Mucosa of gallbladder (tissue), 1 donor: ENCODE results near the gene SUGCT. TPM values are rescaled to one million over a fixed set of nuclear protein-coding genes. Genes with fewer than 3 reads are reported as not detected.

Source experiments
- DNase-seq: peaks from one replicate; pipeline ENCODE4 v3.0.0-alpha.2; 2020; ENCODE audit warnings: low spot score
- total RNA-seq: library from RNA; stranded (reverse); gene quantifications from one replicate; pipeline ENCODE4 v1.2.1, GENCODE V29; 2021
- donor health status: DM: no; HTN: no; CAD: no.

Gene SUGCT
- total RNA-seq, 1 donor from 2014 or later, result 7.6 TPM

DNA sequence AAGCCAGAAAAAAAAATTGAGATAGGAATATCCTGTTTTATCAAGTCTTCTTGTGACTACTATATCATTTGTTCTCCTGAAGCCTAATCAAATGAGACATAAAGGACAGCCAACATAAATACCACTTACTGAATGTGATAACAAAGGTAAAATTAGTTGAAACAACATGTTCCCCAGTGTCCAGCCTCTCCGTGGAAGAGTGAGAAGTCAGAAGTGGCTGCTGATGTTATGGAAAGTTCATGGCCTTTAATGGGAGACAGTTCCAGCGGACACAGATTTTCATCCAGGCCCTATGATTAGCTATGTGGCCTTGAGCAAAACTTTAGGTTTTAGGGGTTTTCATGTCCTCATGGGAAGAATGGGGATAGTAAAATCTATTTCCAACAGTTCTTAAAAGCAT lies 724.3 kb downstream of the SUGCT start:
- no peak for DNase-seq

DNA sequence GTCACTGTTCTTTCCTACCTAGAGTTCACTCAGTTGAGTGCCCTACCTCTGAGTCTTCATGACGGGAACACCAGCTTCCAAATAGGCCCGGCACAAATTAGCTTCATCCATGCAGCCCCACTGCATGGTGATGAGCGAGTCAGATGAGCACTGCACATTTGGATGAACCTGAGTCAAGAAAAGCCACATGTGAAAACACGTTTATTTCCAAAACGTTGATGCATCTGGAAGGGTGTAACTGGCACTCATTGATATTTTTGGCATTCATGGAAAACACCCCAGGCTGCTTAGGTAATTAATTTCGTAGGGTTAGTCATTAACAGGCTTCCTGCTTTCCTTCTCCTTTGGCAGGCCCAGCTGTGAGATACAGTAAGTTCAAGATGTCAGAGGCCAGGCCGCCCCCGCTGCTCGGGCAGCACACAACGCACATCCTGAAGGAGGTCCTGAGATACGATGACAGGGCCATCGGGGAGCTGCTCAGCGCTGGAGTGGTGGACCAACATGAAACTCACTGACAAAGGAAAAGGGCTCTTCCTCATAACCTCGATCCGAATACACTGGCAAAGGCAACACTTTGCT lies 725.2 kb downstream of the SUGCT start:
- no peak for DNase-seq

DNA sequence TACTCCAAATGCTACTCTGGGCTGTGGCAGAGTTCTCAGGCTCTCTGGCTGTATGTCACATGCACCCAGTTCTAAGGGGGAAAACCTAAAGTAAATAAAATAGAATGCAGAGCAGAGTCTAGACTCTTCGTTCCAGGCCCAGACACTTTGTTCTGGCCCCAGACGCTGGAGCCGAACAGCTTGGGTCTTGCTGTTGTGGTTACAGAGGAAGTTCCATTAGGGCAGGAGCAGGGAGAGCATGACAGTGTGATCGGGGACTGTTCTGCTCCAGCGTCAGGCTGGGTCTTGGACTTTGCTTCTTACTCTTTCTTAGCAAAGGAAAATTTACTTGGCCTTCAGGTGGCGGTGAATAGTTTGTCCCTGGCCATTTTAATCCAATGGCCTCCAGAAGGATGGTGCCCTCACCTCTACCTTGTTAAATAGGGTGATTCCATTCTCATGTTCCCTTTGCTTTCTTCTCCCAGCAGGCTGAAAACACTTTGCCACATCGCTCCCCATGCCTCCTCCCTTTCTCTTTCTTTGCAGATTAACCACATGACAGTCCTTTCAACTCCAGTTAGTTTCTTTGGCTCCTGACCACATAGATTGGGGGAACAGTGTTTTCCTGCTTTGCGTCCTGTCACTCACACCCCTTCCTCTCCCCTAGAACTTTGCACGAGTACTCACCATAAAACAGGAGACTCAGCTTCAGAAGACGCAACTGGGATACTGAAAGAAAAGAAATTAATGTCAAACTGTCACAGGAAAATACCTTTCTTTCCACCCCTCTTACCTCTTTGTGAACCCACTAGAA lies 730.8 kb downstream of the SUGCT start:
- DNase-seq, result no peak

DNA sequence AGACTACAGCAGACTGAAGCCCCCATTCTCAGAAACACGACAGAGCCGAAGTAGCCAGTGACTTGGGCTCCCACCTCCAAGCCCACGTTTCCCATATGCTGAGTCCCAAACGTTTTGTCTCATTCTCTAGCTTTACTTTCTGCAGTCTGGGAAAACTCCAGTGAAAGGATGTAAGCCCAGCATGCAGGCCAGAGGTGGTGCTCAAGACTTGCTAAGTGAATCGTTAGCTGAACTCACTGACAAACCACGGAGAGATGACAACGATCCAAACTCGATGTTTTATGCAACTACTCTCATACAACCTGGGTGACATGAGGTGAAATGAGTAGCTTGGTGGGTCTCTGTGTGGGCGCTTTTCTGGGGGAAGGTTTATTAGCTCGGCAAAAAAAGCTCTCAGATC lies 731.8 kb downstream of the SUGCT start:
- no peak for DNase-seq

DNA sequence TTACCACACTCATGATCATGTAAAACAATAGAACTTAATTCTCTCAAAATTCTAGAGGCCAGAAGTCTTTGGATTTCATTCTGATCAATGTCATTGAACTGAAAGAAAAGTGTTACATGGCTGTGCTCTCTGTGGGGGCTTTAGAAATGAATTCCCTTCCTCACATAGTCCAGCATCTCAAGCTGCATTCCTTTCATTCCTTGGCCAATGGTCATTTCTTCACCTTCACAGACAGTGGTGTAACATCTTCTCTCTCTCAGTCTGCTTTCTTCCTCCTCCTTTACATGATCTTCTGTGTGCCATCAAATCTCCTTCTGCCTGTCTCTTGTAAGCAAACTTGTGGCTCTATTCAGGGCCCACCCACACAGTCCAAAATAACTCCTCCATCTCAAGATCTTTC lies 735.3 kb downstream of the SUGCT start:
- no peak for DNase-seq

DNA sequence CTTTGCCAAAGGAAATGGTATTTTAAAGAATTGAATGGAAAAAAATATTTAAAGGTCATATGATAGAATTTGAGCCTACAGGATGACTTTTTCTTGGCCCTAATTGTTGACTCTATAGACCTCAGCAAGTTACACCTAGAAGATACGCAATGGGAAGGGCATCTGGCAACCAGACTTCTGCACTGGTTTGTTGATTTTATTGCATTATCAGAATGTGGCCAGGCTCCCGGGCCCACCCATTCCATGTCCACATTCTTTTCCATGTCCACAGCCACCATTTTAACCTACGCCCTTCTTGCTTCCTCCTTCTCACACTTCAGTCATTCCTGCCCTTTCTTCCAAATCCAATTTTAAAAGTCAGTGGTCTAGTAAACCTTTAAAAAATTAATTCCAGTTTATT lies 738.4 kb downstream of the SUGCT start:
- no peak for DNase-seq

DNA sequence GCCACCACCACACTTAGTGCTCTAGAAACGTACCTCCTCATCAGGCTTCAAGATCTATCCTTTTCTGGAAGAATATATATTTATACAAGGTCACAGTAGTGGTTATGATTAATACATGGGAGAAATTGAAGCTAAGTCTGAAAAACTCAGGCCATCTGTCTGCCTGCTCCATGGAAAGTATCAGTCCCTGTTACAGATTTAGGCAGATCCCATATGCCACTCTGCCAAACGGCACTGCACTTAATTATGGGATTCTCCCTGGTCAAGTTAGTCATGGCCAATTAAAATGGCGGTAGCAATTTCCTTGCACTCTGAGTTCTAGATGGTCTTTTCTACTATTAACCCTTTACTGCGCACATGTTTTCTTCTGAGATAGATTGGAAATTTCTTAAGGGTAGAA lies 740.0 kb downstream of the SUGCT start:
- DNase-seq, result no peak

DNA sequence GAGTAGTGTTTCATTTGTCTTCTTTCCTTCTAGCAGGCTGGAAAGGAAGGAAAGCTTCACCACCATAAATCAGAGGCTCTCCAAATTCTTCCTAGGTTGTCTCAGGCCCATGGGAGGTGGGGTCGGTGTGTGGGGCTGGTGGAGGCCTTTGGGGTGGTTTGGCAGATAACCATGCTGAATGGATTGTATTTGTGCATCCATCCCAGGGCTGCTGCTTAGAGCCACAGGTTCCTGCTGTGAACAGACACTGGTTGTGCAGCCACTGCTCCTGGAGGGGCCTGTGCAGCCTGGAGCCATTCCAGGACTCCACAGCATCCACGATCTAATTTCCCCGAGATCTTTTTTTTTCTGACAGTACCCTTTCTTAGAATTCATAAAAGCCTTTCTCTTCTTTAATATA lies 741.8 kb downstream of the SUGCT start:
- DNase-seq, result no peak

DNA sequence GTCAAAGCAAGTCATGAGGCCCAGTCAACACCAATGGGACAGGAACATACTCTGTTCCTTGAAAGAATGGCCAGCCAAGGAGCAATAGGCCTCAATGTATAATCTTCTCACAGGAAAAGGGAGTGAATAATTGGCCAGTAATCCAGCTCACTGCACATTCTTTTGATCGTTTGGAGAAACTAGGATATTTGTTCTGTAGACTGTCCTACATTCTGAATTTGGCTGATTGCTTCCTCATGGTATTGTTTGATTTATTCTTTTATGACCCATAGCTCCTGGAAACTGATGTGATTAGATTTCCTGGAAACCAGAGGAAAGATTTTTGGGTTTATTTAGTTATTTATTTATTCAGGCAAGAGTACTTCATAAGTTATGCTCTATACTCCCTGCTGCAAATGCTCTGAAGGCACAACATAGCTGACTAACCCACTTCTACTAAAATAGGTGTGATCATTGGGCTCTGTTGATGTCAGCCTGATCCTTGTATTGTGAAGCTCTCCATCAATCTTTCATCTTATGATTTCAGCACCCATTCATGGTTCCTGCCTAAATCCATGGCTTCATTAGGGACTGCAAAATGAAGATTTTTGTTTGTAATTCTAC lies 745.2 kb downstream of the SUGCT start:
- DNase-seq, result no peak

DNA sequence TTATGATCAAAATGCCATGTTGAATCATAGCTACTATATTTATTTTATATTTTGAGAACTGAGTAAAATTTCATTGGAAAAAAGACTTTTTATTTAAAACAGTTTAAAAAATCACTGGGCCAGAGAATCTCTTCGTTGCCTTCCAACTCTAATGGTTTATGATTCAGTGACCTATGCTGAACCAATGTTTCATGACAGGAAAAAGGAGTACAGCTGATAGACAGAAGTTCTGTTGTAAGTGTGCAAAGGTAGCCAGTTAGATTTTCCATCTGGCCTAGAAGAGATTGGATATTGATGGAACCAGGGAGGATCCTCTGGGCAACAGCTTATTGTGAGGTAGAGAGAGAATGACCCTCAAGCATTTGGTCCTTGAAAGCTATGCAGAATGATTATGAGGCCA lies 745.8 kb downstream of the SUGCT start:
- DNase-seq, result no peak

DNA sequence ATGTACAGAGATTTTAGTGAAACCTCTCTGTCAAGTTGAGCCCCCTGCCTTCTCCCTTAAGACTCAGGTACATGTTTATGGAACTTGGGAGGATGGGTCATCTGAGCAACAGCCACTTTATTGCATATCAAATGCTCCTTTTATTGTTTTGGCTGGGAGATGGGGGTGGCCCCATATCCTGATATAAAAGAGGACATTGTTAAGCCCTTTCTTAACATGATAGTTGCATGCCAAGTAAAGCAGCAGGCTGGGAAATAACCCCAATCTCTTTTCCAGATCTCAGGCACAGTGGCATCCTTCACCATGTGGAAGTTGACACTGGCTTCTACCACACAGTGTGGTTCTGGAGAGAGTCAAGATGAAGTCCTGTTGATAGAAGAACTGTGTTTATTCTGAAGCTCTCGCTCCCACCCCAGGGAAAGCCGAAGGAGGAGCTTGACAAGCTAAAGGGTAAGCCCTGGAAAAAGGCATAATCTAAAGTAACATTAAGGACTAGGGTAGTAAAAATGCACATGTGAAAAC lies 746.7 kb downstream of the SUGCT start:
- DNase-seq, result no peak

DNA sequence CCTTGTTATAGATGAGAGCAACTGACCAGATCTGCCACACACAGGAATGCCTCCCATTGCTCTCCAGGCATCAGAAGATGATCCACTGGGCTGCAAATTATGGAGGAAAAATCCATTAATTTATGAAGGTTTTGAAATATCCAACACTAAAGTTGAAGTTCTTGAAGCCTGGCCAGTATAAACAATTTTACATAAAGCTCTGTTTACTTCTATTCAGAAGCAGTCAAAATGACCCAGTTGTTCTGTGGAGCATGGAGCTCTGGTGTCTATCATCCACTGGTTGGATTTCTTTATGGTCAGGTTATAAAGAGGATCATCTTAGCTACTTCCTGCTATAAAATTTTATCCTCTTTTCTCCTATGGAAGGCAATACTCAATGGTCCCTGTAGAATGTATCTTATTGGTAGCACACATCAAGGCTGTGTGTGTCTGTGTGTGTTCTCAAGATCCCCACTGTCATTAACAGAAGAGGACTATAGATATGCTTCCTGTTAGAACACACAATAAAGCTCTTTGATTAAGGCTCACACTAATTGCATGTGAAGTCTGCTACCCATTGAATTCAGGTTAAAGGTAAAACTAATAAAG lies 747.4 kb downstream of the SUGCT start:
- DNase-seq, result no peak

DNA sequence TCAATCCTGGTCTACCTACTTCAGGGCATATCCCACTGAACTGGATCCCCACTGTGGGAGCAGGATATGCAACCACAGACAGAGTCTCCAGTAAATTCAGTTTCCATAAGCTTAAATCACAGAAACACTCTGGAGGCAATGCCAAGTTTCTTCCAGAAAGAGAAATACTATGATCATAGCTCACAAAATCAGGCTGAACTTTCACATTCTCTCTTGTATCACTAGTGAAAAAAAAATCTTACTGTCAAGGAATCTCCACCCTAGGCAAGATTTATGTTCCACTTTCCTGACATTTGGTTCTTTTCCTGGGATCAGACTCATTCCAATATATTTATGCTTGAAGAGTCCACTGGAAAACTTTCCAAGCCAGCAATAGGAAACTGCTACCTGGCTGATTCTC lies 749.0 kb downstream of the SUGCT start:
- DNase-seq, result no peak

DNA sequence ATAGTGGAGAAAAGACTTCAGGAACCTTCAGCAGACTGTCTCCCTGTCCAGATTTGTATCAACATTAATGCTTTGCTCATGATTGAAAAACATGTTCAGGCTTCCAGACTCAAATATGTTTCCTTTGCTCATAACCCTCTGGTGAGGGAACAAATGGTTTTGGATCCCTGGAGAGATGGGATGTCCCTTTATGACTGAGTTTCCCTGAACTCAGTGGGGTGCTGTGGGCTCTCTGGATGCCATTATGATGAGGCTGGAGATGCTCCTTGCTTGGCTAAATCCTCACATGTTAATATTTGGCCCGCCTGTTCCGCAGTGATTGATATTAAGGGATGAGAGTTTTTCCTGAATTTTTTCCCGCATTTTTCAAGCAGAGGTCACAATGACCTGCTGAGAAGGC lies 749.4 kb downstream of the SUGCT start:
- no peak for DNase-seq

DNA sequence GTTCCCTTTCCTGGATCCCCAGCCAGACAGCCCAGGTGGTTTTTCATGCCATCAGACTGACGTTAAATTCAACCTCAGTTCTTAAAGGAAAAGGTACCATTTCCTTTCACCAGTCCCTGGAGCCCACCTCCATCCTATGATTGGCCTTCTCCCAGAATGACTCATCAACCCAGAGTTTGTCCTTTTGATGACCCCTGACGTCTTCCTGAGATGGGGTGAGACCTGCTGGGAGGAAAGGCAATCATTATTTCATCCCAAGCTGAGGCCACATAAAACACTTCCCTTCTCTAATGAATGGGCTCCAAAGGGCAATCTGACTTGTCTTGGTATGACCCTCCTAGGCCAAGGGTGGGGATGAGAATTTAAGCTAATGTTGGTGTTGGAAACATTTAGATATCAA lies 750.7 kb downstream of the SUGCT start:
- no peak for DNase-seq

DNA sequence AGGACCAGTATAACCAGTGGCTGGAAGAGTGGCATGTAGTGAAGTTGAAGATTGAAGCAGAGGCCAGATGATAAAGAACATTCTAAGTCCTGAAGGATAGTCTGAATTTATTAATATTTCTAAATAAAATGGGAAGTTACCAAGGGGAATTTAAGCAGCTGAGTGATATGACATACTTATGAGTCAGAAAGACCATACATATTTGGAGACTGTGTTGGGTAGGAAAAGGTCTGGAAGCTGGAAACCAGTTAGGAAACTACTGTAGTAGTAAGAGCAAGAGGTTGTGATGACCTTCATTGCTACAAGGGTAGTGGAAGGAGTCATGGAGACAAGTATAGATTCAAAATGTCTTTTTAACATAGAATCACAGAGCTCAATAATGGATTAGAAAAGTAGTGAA lies 752.3 kb downstream of the SUGCT start:
- DNase-seq, result no peak

DNA sequence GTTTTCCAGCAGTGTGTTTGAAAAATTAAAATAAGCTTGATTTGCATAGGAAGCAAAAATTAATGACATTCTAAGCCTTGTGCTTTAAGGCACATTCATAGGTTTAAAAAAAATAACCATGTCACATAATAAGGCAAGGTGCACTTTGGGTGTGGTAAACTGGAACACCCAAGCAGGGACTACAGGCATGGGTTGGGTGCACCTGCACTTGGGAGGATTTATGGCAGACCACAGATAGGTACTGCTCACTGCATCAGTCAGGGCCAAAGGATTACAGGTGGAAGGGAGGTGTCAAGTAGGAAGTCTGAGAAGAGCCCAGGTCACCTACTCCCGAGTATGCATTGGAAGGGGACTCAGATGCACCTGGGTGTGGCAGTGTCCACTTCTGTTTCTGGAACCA lies 753.7 kb downstream of the SUGCT start:
- DNase-seq, result no peak

DNA sequence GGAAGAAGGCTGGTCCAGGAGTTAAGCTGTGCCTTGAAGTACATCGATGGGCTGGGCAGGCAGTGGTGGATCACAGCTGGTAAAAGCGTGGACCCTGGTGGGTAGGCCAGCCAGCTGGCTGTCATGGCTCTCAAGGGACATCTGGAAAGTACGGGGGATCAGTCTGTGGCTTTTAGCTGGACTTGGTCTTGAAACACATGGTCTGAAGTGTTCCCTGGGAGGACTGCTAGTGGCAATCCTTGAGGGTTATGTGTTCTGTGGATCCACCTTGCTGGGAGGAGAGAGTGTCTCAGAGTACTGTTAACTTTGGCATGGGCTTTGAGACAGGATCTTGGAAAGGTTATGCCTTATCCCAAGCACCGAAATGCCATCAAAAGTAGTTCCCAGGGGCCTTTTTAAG lies 754.3 kb downstream of the SUGCT start:
- DNase-seq, result no peak

DNA sequence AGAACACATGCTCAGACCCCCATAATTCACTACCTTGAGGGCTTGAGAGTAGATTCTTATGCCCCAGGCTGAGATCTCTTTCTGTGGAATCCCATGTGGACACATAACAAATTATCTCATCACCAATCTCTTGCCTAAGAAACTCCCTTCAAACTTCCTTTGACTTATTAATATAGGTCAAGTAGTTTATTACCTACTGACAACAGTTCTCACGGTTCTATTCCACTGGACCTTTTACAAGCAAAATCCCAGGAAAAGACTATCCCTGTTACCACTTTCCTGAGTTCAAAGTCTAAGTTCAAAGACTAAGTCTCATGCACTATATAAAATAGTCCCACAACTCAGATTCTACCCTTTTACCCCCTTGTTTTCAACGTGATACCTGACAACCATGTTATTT lies 754.7 kb downstream of the SUGCT start:
- no peak for DNase-seq

DNA sequence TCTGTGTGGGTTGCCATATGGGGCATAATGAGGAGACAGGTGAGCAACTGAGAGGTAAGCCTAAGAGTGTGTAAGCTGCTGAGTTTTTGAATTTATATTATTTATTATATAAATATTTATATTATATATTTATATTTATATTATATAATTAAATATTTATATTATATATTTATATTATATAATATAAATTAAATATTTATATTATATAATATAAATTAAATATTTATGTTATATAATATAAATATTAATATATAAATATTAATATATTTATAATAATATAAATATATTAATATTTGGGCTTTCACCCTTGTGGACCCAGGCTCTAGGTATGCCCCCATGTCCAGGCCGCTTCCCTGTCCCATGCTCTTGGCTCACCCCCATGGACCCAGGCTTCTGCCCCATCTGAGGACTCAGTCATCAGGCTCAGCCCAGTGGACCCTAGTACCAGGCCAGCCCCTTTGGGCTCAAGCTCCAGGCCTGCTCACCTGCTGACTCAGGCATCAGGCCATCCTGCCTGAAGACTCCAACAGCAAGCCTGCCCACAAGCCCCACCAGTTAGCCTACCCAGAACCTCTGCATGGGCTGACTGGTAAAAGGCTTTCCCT lies 755.4 kb downstream of the SUGCT start:
- no peak for DNase-seq

DNA sequence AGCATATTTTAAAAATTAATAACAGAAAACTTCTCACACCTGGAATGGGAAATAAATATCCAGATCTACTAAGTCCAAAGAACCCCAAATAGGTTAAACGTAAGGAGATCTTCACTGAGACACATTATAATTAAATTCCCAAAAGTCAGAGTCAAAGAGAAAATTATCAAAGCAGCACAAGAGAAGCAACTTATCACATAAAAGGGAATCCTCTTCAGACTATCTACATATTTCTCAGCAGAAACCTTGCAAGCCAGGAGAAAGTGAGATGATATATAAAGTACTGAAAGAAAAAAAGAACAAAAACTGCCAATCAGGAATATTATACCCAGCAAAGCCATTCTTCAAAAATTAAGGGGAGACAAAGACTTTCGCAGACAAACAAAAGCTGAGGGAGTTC lies 756.4 kb downstream of the SUGCT start:
- DNase-seq, result no peak

DNA sequence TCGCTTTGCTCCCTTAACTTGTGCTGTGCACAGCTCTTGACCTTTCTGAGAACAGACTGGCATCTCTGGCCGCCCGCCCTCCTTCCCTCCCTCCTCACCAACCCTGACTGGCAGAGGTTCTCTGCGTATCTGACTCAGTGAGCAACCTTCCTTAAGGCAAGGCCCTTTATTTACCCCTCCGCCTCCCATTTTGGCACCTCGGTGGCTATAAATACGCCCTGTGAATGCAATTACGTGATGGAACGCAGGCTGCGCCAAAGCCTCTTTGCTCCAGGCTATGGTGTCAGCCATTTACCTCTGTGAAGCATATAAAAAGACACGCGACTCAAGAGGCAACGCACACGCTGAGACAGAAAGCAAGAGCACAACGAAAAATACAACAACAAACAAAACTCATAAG lies 764.3 kb downstream of the SUGCT start:
- DNase-seq, result no peak
